Right lobe of liver (tissue), 4 donors: ENCODE results near the gene CAVIN2.

Source experiments
- POLR2A ChIP-seq: fragments of 450-650 bp; IDR thresholded peaks from one replicate; pipeline ENCODE4 v1.6.1; 2017; ENCODE audit warnings: antibody characterized with exemption, mild to moderate bottlenecking
- TF ChIP-seq, protein P1 (sequence below), 4 donors: fragments of 200-600 bp in 3 of 4; fragments of 450-650 bp in 1 of 4; IDR thresholded peaks; one replicate each; pipeline versions ENCODE4 v1.5.1 to v1.8.0; 2016 to 2022; ENCODE audit warnings: antibody characterized with exemption in 4 of 4, mild to moderate bottlenecking in 2 of 4
- donor health status: DM: no; HTN: no; CAD: no.
- donor health status: DM: no; HTN: no; CAD: no.
- donor health status: DM: no; HTN: yes; CAD: no.

DNA sequence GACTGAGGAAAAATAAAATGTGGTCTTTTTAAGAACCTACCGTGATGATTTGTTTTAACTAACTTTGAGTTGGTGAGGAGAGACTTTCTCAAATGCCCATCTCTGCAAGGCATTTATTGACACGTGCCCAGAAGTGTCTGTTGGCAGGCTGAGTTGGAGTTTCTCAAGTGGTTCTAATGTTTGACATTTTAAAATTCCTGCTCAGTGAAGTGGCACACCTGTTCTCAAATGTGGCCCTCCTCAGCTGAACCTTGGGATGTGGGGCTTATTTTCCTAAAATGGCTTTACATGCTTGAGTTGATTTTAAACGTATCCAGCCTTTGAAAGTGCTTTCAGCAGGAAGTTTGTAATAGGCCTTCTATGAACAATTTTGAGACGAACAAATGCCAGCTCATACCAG, 876 bp upstream of the CAVIN2 start:
- TF ChIP-seq, protein P1, sequence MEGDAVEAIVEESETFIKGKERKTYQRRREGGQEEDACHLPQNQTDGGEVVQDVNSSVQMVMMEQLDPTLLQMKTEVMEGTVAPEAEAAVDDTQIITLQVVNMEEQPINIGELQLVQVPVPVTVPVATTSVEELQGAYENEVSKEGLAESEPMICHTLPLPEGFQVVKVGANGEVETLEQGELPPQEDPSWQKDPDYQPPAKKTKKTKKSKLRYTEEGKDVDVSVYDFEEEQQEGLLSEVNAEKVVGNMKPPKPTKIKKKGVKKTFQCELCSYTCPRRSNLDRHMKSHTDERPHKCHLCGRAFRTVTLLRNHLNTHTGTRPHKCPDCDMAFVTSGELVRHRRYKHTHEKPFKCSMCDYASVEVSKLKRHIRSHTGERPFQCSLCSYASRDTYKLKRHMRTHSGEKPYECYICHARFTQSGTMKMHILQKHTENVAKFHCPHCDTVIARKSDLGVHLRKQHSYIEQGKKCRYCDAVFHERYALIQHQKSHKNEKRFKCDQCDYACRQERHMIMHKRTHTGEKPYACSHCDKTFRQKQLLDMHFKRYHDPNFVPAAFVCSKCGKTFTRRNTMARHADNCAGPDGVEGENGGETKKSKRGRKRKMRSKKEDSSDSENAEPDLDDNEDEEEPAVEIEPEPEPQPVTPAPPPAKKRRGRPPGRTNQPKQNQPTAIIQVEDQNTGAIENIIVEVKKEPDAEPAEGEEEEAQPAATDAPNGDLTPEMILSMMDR (IDR thresholded peaks at IDR 0.05) = no peak
- TF ChIP-seq POLR2A = no peak
